GM12873 (cell line): ENCODE results near the gene CIROP.

Experiments used
- CTCF ChIP-seq: IDR thresholded peaks from 2 replicates; pipeline ENCODE4 v1.5.1; 2012; ENCODE audit warnings: low read depth, mild to moderate bottlenecking, moderate library complexity, low read length, control low read depth; ENCODE audit not compliant: insufficient read depth; ENCODE audit errors: missing control alignments

CIROP gene

GRCh38 chr14:23110579-23111365 lies 6.0 kb upstream of the CIROP start:
- TF ChIP-seq CTCF: no peak

- TF ChIP-seq CTCF: no peak
These were observed 5.0 kb upstream of the CIROP start for GRCh38 chr14:23109769-23110168.

GRCh38 chr14:23106747-23107045 lies 1.9 kb upstream of the CIROP start:
- TF ChIP-seq CTCF: no peak

DNA sequence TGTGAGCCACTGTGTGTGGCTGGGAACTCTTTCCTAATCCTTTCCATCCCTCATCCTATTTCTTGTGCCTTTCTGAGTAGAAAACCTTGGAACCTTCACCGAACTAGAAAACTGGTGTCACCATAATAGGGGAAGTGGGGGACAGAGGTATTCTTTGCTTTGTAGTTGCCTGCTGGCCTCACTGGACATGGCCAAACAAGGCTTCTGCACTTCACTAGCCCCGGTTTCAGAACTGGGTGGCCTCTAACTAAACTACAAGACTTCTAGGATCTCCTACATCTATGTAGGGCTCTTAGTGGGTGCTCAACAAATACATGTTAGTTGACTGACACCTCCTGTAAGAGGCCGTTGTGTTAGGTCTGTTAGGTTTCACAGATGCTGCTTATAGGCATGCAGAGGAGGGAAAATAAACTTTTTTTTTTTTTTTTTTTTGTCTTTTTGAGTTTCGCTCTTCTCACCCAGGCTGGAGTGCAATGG lies 597 bp upstream of the CIROP start:
- TF ChIP-seq CTCF: no peak

- no peak for TF ChIP-seq CTCF
These were observed 659 bp downstream of the CIROP start for GRCh38 chr14:23104070-23104590.

DNA sequence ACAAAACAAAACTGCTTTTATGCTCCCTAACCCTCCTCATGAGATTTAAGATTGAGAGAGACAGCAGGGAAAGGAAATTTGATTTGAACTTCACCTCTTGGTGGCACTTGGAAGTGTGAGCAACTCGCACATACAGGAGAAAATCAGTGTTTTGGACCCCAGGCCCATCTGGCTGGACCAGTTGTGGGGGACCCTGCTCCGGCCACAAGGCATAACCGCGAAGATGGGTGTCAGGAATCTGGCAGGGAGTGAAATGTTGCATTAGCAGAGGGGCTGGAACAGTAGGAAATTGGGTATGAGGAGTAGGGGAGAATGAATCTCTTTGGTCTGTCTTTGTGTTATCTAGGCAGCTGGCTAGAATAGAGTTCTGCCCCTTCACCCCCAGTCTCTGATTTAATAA lies 1.2 kb downstream of the CIROP start:
- no peak for TF ChIP-seq CTCF

DNA sequence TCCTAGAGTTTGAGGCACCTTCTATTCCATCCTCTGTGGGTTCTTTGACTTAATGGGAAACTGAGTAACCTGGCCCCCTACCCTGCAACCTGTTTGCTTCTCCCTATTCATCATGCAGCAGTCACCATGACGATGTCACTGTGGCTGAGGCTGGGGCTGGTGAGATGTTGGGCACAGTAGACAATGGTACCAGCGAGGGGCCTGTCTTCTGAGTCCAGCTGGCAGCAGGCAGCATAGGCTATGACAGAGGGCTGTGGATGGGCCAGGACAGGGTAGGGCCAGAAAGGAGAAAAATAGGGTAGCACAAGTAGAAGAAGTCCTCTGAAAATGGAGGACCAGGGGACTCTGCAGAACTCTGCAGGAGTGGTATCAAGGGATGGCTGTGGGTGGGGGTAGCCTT lies 2.0 kb downstream of the CIROP start:
- TF ChIP-seq CTCF: no peak
